GM12875 (cell line): ENCODE data around the gene ZMYM1.
"Not testable (repeated sequence)": the region's sequence is repeated elsewhere in the genome, so short reads cannot be mapped to it uniquely, and the experiment has no call there.

Experiments used
- H3K4me3 ChIP-seq: one replicate; pipeline ENCODE4 v1.5.1; 2011; ENCODE audit warnings: low read depth, low read length, control low read depth
- TF ChIP-seq, protein P1 (sequence below): IDR thresholded peaks from 2 replicates; pipeline ENCODE4 v1.5.1; 2011; ENCODE audit warnings: low read depth, mild to moderate bottlenecking, control low read depth, inconsistent platforms, low read length, moderate library complexity, borderline replicate concordance; ENCODE audit not compliant: insufficient read depth

The ZMYM1 gene

DNA sequence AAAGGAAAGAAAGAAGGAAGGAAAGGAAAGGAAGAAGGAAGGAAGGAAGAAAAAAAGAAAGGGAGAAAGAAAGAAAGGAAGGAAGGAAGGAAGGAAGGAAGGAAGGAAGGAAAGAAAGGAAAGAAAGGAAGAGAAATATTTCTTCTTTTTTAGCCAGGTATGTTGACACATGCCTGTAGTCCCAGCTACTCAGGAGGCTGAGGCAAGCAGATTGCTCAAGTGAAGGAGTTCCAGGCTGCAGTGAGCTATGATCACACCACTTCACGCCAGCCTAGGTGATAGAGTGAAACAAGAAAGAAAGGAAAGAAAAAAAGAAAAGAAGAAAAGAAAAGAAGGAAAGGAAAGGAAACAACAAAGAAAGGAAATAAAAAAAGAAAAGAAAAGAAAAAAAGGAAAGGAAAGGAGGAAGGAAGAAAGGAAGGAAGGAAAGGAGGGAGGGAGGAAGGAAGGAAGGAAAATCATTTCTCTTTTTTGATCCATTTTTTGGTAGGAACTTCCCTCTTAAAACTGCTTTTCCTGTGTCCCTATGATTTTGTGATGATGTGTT lies 5.8 kb upstream of the ZMYM1 start:
- H3K4me3 ChIP-seq: no peak overlapping the region
- TF ChIP-seq, protein P1, sequence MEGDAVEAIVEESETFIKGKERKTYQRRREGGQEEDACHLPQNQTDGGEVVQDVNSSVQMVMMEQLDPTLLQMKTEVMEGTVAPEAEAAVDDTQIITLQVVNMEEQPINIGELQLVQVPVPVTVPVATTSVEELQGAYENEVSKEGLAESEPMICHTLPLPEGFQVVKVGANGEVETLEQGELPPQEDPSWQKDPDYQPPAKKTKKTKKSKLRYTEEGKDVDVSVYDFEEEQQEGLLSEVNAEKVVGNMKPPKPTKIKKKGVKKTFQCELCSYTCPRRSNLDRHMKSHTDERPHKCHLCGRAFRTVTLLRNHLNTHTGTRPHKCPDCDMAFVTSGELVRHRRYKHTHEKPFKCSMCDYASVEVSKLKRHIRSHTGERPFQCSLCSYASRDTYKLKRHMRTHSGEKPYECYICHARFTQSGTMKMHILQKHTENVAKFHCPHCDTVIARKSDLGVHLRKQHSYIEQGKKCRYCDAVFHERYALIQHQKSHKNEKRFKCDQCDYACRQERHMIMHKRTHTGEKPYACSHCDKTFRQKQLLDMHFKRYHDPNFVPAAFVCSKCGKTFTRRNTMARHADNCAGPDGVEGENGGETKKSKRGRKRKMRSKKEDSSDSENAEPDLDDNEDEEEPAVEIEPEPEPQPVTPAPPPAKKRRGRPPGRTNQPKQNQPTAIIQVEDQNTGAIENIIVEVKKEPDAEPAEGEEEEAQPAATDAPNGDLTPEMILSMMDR: no peak

DNA sequence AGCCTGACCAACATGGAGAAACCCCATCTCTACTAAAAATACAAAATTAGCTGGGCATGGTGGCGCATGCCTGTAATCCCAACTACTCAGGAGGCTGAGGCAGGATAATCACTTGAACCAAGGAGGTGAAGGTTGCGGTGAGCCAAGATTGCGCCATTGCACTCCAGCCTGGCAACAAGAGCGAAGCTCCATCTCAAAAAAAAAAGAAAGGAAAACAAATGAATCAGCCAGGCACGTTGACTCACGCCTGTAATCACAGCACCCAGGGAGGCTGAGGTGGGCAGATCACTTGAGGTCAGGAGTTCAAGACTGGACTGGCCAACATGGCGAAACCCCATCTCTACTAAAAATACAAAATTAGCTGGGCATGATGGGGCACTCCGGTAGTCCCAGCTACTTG lies 2.8 kb upstream of the ZMYM1 start:
- H3K4me3 ChIP-seq: not testable (repeated sequence)

DNA sequence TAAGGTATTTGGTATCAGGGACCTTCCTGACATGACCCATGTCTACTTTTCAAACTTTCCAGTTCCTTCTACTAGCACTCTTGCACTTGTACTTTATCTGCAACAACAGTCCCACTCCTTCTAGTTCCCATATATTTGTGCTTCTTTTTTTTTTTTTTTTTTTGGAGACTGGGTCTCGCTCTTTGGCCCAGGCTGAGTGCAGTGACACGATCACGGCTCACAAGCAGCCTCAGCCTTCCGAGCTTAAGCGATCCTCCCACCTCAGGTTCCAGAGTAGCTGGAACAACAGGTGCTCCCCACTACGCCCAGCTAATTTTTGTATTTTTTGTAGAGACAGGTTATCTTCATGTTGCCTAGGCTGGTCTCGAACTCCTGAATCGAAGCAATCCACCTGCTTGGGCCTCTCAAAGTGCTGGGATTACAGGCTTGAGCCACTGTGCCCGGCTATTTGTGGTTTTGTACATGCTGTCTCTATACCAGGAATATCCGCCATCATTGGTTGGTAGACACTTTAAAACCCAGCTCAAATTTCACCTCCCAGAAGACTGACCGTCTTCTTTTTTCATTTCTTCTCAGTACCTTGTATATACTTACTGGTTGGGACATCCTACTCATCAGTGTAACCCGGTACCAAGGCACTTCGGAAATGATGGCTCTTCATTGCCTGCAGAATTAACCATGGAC lies 1.1 kb downstream of the ZMYM1 start:
- no peak overlapping the region for H3K4me3 ChIP-seq
- TF ChIP-seq, protein P1: no peak

DNA sequence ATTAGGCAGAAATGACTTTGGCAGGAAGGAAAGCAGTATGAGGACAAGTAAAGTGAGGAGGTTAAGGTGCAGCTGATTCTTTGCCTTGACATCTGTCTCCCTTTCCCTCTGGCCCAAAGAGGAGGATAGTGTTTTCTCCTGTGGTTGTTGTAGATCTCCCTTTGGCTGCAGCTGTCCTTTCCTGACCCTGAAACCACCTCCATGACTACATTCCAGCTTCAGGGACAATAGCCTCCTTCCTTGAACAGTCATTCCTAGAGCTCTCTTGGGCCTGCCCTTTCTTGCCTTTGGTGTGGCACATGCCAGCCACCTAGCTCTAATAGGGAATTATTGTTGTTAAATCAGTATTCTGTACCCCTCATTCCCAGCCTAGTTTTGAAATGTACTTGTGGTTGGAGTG lies 6.2 kb downstream of the ZMYM1 start:
- TF ChIP-seq, protein P1: no peak
- H3K4me3 ChIP-seq: no peak overlapping the region

DNA sequence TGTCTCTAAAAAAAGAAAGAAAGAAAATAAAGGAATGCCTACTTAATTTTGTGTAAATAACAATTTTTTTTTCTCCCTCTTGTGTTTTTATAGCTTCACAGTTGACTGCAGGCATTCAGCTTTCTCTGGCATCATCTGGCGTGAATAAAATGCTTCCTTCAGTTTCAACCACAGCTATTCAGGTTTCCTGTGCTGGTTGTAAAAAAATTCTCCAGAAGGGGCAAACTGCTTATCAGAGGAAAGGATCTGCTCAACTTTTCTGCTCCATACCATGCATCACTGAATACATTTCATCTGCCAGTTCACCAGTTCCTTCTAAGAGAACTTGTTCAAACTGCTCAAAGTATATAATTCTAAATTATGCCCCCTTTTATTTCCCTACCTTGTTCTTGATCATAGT lies 18.0 kb downstream of the ZMYM1 start:
- TF ChIP-seq, protein P1: no peak
- no peak overlapping the region for H3K4me3 ChIP-seq

DNA sequence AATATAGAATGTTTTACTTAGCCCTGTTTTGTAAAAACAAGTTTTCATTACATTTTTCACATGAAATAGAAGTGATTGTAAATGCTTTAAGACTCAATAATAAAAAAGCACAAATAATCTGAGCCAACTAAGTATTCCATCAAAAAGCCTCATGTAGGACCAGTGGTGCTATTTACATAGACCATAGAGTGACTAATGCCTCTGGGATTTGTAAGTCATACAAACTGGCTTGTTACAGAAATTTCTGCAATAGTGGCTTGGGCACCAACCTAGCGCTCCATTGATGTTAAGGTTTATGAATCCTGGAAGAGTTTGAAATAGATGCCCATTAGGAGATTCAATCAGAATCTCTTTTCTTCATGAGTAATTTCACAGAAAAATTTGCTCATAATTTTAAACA lies 31.9 kb downstream of the ZMYM1 start:
- H3K4me3 ChIP-seq: no peak overlapping the region
- TF ChIP-seq, protein P1: no peak

DNA sequence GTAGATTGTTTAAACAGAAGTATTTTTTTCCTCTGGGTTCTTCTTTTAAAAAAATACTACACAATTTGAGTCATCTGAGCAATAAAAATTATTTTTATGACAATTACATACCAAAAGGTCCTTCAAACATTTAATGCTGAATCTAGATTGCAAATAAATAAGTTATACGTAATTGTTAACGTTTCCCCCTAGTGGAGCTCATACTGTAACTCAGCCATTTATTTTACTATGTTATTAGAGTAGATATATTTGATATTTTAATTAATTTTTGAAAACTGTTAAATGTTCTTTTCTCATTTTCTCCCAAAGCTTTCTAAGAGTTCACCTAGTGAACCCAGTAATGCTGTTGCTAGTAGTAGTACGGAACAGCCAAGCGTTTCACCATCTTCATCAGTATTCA lies 33.5 kb downstream of the ZMYM1 start:
- TF ChIP-seq, protein P1: no peak
- no peak overlapping the region for H3K4me3 ChIP-seq
